Fibroblast of peridontal ligament (primary cell): ENCODE measurements around the gene WDTC1.
"Not testable (repeated sequence)": the region's sequence is repeated elsewhere in the genome, so short reads cannot be mapped to it uniquely, and the experiment has no call there.

ENCODE experiments used
- DNase-seq: peaks from one replicate; pipeline ENCODE4 v3.0.0-alpha.2; 2010; ENCODE audit errors: extremely low read depth

Gene WDTC1

GRCh38 chr1:27234049-27234882 is at the start of gene WDTC1:
TSS of gene WDTC1 (plus strand) at chr1:27234632. CDS start at chr1:27261055, 26,423 bp downstream.
- peak; percentile 94 for DNase-seq

- not testable (repeated sequence) for DNase-seq
Measured at GRCh38 chr1:27184665-27185064, 49.8 kb upstream of the WDTC1 start.

GRCh38 chr1:27192039-27192529 is 42.3 kb upstream of the WDTC1 start:
- peak; percentile 8 for DNase-seq

GRCh38 chr1:27193194-27193593 is 41.2 kb upstream of the WDTC1 start:
- no peak for DNase-seq

- DNase-seq = no peak
Measured at GRCh38 chr1:27201295-27201694, 33.1 kb upstream of the WDTC1 start.

- no peak for DNase-seq
Measured at GRCh38 chr1:27203946-27204345, 30.5 kb upstream of the WDTC1 start.

GRCh38 chr1:27207238-27207637 is 27.2 kb upstream of the WDTC1 start:
- DNase-seq = not testable (repeated sequence)

GRCh38 chr1:27208143-27208850 is 26.1 kb upstream of the WDTC1 start:
- not testable (repeated sequence) for DNase-seq

GRCh38 chr1:27216466-27216865 is 18.0 kb upstream of the WDTC1 start:
- DNase-seq = no peak

- no peak for DNase-seq
Measured at GRCh38 chr1:27217401-27217800, 17.0 kb upstream of the WDTC1 start.

- no peak for DNase-seq
Measured at GRCh38 chr1:27218736-27219135, 15.7 kb upstream of the WDTC1 start.

GRCh38 chr1:27220096-27220495 is 14.3 kb upstream of the WDTC1 start:
- DNase-seq = no peak

- not testable (repeated sequence) for DNase-seq
Measured at GRCh38 chr1:27220702-27221497, 13.5 kb upstream of the WDTC1 start.

GRCh38 chr1:27225621-27226020 is 8.8 kb upstream of the WDTC1 start:
- DNase-seq = no peak

- no peak for DNase-seq
Measured at GRCh38 chr1:27227765-27228164, 6.7 kb upstream of the WDTC1 start.

GRCh38 chr1:27233667-27234048 is 774 bp upstream of the WDTC1 start:
- DNase-seq = no peak

GRCh38 chr1:27235827-27236226 is 1.4 kb downstream of the WDTC1 start:
- DNase-seq = peak; percentile 17

- DNase-seq = no peak
Measured at GRCh38 chr1:27237112-27237511, 2.7 kb downstream of the WDTC1 start.

- DNase-seq = no peak
Measured at GRCh38 chr1:27238032-27238431, 3.6 kb downstream of the WDTC1 start.

GRCh38 chr1:27241677-27242076 is 7.2 kb downstream of the WDTC1 start:
- DNase-seq = no peak

GRCh38 chr1:27243665-27244064 is 9.2 kb downstream of the WDTC1 start:
- DNase-seq = not testable (repeated sequence)

GRCh38 chr1:27246194-27246593 is 11.8 kb downstream of the WDTC1 start:
- no peak for DNase-seq
